Left hindlimb (tissue), 1 donor: Measurements from ENCODE around the gene NBEA.

Experiments used
- DNase-seq: peaks from one replicate; pipeline ENCODE4 v3.0.0-alpha.2; 2018

NBEA gene

DNA sequence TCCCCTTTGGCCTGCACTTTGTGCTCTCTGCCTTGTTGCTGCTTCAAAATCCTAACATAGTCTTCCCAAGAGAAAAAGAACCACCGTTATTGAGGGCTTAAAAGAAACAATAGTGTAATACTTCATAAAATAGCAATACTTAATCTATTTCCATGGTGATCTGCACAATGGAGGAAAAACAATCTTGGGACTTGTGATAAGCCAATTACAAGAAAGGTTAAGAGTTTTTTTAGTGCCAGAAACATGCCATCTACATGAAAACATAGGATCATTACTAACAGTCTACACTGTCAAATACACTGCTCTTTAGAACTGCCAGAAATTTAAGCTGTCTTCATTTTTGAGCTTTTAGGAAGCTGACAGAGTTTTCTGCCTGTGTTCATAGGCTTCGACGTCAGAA, 588.5 kb downstream of the NBEA start:
- DNase-seq: no peak

DNA sequence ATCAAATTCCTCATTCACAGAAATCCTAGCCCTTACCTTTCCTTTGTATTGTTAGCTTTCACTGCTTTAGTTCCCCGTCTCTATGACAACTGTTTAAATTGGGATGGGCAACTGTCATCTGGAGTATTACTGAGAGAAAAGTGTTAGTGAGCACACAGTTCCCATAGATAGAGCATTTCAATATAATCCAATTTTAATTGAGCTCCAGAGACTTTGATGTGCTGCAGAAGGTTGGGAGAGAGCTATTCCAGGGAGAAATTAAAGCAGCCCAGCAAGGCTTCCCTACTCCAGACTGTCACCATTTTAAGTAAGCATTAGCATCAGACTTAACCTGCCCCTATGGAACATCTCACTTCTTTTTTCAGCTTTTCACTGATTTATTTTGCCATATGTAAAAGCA, 589.5 kb downstream of the NBEA start:
- DNase-seq: no peak

DNA sequence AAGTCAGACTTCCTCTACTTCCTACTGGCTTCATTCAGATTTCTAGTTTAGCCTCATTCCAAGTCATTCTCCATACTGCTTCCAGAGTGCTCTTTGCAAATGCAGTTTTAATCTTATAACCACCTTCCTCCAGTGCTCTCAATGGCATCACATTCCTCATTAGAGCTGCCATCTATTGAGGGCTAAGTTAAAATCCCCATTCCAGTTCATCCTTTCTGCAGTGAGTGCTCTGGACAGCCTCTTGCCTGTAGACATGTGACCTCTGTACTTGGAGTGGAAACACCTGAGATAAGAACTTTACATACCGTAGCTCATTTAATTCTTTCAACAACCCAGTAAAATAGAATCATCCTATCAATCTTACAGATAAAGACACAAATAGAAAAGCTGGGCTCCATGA, 592.3 kb downstream of the NBEA start:
- no peak for DNase-seq

DNA sequence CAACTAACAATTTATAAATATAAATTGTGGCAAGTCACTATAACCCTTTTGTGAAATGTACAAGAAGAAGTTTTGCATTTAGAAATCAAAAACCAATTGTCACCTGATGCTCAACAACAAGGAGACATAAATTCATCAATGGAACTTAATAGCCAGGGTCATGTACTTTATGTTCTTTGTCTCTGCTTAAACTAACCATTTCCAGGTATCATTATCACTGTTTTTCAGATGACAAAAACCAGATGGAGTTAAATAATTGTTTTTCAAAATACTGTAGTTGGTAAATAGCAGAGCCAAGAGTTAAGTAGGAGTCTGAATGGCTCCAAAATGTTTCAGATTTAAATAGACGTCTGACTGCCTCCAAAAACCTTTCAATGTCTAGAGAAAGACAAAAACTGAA, 606.7 kb downstream of the NBEA start:
- no peak for DNase-seq

DNA sequence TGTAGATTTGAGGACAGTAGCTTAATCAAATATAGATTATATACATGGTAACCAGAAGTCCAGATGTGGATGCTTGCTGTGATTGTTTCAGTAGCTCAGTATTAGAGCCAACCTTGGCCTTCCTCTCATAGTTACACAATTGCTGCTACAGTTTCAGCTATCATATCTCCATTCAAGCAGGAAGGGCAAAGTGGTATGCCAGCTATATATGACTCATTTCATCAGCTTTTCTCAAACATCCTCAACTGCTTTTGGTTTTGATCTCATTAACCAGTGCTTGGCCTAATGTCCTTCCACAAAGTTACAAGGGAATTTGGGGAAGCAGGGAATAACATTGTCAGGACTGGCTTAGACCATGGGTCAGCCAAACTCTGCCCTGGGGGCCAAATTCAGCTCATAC, 607.4 kb downstream of the NBEA start:
- no peak for DNase-seq

DNA sequence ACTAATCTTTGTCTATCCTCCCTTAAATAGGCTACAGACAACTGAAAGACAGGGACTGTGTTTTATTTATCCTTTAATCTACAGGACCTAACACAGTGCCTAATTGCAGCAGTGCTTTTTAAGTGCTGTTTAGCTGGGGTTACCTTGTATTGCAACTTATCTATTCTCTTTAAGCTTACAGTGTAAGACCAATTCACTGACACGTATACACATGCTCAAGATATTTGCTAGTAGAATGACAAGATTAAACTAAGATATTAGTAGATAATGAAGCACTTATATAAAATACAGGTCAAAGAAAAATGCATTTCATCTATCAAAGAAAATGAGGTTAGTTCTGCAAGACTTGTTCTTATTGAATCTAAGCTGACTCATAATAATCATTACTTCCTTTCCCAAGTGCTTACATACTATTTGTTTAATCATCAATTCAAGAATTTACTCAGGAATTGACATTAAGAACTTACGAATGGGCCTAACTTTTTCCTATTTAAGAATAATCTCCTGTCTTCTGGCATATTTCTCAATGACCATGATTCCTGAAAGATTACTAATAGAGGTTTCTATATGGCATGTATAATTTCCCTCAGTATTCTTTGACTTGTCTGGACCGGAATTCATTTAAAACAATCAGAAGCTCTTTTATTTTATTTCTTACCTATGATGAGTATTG, 610.2 kb downstream of the NBEA start:
- no peak for DNase-seq

DNA sequence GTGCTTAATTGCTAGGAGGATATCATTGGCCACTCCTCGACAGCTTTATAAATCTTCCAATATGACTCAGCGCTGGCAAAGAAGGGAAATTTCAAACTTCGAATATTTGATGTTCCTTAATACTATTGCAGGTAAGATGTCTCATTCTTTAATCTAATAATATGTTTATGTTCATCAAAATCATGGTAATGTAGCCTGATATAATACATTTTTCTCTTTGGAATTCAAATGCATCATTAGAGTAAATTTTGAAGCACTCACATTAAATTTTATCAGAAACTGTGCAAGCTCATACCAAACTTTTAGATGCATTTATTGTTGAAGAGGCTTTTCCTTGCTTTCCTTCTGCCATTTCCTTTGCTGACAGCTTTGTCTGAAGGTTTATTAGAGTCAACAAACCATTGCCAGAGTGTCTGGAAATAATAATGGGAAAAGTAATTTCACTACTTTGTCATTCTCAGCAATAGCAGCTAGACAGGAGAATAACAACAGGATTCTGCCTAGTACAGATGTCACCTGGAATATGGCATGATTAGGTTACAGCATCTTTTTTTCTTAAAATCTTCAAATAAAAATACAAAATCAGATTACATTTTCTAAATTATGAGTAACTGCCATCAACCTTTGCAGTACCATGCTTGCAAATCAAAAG, 613.0 kb downstream of the NBEA start:
- no peak for DNase-seq

DNA sequence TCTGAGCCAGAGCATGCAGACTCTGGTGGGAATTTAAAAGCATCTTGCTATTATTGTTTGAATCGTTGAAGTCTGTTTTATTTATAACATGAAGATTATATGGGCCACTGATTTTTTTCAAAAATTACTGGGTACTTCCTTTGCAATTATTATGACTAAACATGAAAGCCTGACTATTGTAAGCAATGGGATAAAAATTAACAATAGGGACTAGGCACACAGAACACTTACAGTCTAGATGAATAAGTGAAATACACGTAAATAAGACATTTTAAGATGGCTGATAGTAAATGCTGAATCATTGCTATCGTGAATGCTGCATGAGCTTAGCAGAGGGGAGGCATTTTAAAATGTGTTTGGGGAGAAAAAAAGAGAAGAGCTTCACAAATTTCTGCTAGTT, 615.4 kb downstream of the NBEA start:
- DNase-seq: no peak

DNA sequence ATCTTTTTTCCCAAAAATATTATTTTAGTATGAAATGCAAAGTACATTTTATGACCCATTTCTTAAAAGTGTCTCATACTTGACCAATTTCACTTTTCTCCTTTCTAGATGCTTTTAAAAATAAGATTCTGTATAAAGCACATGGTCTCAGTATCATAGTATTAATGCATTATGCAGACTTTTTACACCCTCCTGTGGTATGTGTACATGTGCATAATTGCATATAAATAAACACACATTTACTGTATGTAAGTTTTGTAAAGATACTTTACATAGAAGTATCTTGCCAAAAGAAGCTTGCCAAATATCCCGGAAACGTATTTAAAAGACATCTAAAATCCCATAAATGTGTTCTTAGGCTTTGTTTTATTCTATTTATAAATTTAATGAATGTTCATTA, 619.5 kb downstream of the NBEA start:
- no peak for DNase-seq

DNA sequence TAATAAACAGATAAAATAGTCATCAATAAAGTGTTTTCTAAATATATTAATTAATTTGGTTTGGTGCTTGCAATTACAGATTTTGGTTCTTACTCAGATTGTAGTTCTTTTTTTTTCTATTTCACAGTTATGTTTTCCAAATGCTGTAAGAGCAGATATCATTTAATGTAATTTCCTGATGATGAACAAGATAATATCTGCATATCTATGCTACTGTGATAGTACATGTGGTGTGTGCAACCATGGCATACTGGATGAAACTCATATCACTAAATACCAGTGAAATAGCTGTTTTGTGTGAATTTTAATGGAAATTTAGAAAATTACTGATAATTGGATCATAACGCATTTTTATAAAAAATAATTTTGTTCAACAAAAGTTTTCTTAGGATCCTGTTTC, 623.2 kb downstream of the NBEA start:
- DNase-seq: no peak

DNA sequence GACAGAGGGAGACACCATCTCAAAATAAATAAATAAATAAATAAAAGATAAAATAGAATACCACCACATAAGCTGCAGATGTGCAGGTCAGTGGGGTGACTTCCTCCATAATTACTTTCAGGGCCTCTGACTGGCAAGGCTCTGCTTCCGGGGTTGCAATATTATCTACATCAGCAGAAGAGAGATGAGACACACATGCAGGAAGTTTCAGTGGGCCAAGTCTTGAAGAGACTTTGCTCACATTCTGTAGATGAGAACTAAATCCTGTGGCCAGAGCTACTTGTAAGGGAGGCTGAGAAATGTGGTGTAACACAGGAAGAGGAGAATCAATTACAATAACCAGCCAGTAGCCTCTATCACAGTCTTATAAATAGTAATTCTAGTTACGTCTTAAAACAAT, 624.3 kb downstream of the NBEA start:
- no peak for DNase-seq

DNA sequence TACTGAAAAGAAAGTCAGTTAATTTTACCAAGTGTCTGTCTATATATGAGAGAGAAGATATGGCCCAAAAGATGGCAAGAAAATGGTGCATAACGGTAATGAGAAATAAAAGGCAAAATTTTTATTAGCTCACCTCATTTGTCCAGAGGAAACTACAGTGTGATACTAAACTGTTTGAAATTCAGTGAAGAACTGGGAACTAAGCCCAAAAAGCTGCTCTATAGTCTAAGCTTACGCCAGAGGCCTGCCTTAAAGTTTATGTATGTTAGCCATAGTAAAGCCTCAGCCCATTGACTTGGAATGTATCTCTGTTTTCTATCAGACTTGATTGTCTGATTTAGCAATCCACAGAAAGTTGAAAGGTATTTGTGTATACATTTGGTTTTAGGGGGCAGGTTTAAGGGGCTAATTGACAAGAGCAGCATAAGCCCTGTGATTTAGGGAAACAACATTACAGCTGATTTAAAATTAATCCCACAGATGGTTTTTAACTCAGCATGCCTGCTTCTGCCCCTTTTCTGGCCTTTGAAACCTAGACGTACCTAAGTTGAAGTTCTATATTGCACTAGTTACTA, 625.4 kb downstream of the NBEA start:
- DNase-seq: no peak

DNA sequence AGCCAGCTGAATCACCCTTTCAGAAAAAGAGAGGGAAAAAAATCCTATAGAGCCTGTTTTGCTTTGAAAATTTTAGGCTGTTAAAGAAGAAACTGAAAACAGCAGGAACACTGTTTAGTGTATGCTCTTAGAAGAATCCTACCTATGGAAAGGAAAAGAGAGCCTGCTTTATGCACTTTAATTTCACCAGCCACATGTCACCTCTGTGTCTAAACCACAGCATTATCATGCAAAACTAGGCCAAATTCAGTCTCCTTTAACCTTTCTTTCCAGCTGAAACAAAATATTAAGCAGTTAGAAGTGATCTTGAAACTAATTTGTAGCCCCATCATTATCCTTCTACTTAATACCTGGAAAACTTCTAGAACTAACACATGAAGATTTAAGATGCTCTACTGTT, 631.6 kb downstream of the NBEA start:
- DNase-seq: no peak

DNA sequence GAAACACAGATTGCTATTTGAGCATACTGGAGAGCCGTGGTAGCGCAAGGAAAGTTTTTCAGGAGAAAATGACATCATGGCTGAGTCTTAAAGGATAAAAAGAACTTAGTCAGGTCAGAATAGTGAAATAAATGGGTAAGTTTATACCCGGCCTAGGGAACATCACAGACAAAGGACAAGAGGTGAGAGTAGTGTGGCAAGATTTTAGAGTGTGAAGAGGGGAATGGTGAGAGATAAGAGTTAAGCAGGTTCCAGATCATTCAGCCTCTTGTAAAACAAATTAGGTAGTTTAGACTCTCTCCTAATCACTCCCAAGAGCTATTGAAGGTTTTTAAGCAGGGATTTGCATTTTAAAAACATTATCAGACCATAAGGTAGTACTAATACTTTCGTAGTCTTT, 650.4 kb downstream of the NBEA start:
- no peak for DNase-seq

DNA sequence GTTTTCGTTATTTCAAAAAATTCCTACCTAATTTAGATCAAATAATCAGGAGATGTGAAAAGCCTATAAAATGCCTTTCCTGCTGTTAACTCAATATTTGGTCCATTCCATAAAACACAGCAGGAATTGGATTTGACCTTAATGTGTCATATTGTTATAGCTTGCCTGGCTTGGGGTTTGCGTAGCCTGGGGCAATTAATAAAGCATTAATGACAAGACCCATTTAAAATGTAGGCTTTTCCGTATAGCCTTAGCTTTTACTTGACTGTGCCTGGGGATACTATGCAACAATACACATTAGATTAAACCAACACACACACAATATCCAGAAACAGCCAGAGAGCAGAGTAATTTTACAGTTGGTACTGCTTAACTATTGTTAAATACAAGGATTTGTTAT, 651.6 kb downstream of the NBEA start:
- DNase-seq: no peak

DNA sequence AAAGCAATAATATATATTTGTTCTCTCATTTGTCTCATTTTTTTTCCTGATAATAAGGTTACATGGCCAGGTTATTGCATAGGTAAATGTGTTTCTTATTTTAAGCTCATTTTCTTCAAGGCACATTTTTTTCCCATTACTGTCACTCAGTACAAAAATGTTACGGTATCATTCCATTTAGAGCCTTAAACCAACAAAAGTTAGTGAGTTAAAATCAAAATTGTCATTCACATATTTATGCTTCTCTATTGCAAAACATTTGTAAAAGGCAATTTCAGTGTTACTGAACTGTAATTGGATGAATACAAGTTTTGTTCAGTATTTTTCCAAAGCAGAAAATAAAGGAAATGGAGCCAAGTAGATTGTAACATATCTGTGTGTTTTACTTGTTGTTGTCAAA, 652.0 kb downstream of the NBEA start:
- no peak for DNase-seq

DNA sequence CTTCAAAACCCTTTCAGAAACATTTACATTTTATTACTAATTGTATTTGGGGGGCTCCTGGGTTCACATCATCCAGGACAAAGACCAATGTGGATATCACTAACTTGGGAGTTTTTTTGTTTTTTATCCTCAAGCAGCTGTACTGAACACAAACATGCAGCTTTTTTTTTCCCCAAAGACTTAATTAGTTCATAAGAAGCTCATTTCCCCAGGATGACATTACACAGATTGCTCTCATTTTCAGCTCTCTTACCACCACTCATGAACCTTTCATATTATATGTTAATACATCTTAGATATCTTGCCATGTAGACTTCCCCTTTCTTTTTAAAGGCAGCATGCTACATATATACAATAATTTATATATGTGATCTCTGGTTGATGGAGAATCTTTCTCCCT, 653.1 kb downstream of the NBEA start:
- no peak for DNase-seq

DNA sequence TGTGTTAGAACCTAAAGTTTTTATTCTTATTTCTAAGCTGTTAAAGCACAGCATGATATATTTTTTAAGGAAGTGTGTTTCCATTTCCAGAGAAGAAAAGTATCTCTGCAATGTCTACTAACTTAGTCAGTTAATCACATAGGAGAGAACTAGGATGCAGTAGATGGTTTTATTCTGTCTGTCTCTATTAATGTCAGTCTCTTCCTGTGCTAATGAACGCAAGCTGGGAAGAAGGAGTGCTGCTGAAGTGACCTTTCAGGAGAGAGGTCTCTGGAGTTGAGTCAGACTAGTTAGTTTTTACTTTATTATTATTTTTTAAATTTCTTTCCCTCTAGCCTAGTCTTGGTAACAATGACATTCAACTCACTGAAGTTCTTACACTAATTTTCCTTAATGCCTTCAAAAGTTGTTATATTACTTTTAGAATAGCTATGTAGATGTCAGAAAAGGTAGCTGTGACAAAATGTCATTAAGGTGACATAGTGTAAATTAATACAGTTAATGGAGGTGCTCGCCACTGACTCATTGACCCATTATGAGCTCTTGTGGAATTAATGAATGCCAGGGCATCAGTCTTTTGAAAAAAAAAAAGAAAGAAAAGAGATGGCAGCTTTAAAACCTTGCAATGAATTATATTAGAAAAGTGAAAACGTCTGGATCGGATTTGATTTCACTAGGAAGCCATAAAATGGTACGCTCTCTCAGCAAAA, 654.4 kb downstream of the NBEA start:
- no peak for DNase-seq

DNA sequence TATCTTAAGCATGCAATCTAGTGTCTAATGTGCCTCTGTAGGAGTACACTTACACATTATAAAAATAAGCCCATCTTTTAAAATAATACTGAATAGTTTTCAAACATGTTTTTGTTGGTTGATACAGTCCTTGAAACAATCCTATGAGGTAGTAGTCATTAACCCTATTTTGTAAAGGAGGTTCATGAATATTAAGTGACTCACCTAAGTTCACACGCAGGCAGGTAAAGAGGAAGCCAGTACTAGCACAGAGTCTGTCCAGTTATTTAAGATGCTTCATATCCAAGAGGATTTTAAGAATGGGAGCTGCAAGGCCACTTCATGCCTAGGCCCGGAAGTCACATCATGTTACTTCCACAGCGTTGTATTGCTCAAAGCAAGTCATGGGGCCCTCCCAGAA, 655.4 kb downstream of the NBEA start:
- no peak for DNase-seq

DNA sequence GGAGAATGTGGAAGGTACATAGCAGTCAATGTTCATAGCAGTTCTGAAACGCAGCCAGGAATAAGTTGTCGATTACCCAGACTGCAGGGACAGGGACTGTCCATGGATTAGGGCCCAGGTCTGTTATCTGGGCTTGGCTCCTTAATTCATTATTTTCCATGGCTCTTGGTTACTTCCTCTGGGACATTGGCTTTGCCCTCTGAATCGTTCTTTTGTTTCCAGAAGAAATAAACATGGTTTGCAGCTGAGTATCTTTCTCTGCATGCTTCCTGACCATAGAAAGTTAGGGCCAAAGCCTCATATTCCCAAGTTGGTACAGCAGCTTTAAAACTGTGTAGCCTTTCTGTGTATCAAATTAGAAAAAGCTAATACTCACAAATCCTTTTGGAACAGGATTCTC, 656.2 kb downstream of the NBEA start:
- no peak for DNase-seq

DNA sequence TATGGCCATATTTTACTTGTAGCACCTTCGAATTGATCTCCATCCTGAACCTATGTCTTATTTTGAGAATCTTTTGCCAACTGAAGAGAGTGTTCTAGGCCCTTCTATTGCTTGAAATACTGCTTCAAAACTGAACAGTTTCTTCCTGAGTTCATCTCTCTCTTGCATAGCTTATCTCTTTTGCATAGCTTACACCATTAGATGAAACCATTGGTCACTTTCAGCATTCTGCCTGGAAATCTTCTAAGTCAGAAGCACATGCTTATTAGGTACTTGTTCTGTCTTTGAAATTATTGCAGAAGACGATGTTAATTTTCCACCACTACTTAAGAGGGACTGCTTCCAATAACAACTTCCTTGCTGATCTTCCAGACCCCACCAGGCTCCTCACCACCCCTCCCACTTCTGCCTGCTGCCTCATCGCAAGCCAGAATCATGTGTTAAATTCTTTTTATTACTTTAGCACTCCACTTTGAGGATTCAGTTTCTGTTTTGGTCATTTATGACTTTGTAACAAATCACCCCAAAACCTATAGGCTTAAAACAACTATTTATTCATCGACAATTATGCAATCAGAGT, 656.8 kb downstream of the NBEA start:
- DNase-seq: no peak

DNA sequence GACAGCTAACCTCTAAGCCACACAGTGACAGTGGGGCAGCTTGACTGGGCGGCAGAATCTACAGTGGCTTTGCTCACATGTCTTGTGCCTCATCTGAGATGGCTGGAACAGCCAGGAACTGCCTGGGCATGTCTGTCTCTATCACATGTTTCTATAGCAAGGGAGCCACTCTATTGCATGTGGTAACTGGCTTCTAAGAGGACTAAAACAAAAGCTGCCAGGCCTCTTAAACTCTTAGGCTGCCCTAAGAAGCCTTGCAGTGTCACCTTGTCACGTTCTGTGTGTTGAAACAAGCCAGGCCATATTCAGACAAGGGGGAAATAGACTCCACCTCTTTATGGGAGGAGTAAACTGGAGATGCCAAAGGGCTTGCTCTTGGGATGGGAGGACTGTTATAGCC, 657.3 kb downstream of the NBEA start:
- DNase-seq: no peak

DNA sequence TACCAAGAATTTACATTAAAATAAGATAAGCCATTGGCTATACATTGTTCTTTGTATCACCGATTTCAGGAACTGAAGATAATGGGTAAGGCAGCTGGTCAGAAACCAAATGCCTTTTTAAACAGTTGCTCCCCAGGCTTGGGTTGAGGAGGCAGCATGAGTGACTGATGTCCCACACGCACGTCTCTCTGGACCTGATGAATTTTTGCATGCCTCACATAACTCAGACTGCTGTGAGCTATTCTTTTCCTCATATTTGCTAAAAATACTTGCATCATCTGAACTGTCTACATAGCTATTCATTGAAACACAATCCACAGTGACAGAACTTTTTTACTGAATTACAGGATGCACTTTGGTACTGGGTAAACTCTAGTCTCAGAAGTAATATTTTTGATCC, 658.1 kb downstream of the NBEA start:
- no peak for DNase-seq
